HG02623 (cell line): ENCODE data around the gene YPEL3.

ENCODE experiments used
- ATAC-seq: cut with Tn5 transposase; IDR thresholded peaks from one replicate; pipeline ENCODE4 v1.9.1; 2021; ENCODE audit warnings: moderate library complexity; ENCODE audit not compliant: unreplicated experiment

YPEL3 gene

GRCh38 chr16:30075503-30076275, 20.3 kb downstream of the YPEL3 start, which contains the start of gene PPP4C:
Gene PPP4C, plus strand, starts transcription at chr16:30075994. Its CDS starts 384 bp downstream, at chr16:30076378.
- peak; percentile 59 for ATAC-seq

DNA sequence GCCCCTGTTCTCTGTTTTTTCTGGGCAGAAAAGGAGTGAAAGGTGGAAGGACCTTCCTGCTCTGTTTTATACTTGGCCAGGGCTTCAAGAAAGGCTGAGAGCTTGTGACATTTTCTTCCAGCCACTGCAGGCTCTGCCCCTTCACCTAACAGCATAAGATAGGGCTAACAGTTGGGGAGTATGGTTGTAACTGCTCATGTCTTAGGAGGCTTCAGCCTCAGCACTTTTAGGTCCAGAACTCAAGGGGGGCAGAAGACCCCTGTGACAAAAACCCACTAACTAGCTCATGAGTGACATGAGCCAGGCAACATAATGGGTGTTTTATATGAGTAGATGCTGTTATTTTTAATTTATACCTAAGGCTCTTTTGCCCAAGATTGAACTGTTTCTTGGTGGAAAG, 25.5 kb downstream of the YPEL3 start:
- no peak for ATAC-seq

DNA sequence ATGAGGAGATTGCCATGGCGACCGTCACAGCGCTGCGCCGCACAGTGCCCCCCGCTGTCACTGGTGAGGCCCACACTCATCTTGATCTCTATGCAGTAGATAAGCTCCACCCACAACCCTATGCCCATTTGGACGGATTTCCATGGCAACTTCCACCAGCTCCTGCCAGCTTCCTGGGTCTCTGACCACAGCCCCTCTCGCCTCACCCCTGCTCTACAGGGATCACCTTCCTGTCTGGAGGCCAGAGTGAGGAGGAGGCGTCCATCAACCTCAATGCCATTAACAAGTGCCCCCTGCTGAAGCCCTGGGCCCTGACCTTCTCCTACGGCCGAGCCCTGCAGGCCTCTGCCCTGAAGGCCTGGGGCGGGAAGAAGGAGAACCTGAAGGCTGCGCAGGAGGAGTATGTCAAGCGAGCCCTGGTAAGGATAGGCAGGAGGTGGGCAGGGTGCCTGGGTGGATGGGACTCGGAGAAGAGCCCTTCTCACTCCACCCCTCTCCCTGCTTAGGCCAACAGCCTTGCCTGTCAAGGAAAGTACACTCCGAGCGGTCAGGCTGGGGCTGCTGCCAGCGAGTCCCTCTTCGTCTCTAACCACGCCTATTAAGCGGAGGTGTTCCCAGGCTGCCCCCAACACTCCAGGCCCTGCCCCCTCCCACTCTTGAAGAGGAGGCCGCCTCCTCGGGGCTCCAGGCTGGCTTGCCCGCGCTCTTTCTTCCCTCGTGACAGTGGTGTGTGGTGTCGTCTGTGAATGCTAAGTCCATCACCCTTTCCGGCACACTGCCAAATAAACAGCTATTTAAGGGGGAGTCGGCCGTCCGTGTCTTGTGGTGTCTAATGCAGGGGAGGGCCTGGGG, 26.2 kb downstream of the YPEL3 start:
- no peak for ATAC-seq

DNA sequence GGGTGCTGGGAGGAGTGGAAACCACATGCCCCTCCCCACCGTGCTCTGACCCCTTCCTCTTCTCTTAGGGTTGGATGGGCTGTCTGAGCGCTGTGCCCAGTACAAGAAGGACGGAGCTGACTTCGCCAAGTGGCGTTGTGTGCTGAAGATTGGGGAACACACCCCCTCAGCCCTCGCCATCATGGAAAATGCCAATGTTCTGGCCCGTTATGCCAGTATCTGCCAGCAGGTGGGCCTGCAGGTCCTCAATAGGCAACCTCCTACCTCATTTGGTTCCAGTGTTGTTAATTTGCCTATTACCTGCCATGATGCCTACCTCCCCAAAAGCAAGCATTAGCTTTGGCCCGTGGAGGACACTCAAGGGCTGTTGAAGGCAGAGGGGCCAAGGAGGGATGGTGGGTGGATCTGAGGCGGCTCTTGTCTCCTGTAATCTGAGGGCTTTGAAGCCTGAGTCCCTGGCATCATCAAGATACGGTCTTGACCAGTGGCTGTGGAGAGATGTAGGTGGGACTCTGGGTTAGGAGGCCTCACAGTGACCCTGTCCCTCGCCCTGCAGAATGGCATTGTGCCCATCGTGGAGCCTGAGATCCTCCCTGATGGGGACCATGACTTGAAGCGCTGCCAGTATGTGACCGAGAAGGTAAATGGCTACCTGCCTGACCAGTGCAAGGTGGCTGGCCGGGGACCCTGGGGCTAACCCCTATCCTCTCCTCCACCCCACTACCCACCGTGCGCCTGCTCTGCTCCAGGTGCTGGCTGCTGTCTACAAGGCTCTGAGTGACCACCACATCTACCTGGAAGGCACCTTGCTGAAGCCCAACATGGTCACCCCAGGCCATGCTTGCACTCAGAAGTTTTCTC, 27.0 kb downstream of the YPEL3 start:
- no peak for ATAC-seq

DNA sequence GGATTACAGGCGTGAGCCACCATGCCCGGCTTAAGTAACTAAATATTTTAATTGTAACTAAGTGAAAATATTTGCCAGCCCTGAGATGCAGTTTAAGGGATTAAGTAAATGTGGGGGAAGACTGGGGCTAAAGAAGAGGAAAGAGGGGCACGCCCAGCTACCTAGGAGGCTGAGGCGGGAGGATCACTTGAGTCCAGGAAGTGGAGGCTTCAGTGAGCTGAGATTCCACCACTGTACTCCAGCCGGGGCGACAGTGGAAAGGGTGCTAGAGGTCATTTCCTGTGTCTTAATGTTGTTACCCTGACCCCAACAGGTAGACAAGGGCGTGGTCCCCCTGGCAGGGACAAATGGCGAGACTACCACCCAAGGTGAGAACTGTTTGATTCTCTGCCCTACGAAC, 27.7 kb downstream of the YPEL3 start:
- no peak for ATAC-seq

DNA sequence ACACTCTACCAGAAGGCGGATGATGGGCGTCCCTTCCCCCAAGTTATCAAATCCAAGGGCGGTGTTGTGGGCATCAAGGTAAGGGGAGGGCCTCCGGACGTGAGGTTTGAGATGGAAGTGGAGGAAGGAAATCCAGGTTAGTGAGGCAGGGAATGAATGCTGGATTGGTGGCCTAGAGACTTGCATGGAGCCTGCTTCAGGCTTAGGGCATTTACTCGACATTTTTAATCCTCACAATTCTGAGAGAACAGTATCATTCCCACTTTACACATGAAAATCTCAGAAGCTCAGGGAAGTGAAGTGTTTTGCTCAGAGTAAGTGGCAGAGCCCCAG, 28.5 kb downstream of the YPEL3 start:
- ATAC-seq: no peak

GRCh38 chr16:30066761-30067583, 29.0 kb downstream of the YPEL3 start:
- ATAC-seq: no peak

- peak; percentile 1 for ATAC-seq
Observed at GRCh38 chr16:30065943-30066760, 29.9 kb downstream of the YPEL3 start.

DNA sequence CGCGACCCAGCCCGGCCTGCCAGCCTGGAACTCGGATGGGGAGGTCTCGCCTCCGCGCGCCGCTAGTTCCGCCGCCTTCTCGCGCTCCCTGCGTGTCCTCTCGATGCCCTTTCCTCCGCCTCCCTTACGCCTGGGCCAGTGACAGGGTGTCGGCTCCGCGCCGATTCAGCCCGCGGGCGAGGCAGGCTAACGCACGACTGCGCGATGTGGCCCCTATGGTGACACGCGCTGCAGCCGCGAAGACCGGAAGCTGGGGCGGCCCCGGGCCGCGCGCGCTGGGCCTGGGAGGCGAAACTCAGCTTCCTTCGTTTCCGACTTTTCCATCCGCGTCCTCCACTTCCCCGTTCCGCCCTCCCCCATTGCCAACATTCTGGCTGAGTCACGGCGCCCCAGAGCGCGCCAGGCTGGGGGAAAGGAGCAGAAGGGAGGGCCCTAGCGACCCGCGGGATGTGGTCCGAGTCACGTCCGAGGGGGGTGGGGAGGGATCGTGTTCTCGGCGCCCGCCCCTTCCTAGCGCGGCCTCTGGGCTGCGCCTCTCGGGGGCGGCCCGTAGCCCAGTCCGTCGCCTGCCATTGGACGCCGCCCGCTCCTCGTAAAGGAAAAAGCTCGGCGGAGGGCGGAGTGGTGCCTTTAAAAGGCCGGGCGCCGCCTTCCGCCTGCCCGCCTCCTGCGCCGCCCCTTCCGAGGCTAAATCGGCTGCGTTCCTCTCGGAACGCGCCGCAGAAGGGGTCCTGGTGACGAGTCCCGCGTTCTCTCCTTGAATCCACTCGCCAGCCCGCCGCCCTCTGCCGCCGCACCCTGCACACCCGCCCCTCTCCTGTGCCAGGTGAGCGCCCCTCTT, 30.7 kb downstream of the YPEL3 start, which contains the start of gene ALDOA:
ALDOA (plus strand) TSS at position 659 of the 841 bp plus-strand sequence. CDS start 1,138 bp downstream, outside the sequence.
- ATAC-seq: peak; percentile 73

DNA sequence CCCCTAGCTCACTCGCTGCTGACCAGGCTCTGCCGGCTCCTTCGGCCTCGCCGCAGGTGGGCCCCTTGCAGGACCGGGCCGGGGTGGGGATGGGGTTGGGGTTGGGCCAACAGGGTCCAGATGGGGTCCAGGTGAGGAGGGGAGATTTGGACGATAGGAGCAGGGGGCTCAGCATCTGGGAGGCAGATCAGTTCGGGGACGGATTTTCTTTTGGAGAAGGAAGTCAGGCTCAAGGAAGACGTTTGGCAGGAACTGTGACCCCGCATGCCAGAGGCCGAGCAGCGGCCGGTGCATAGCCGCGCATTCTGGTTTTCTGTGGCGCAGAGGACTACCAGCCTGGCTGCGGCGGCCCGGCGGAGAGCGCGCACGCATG, 31.3 kb downstream of the YPEL3 start:
- ATAC-seq: no peak

DNA sequence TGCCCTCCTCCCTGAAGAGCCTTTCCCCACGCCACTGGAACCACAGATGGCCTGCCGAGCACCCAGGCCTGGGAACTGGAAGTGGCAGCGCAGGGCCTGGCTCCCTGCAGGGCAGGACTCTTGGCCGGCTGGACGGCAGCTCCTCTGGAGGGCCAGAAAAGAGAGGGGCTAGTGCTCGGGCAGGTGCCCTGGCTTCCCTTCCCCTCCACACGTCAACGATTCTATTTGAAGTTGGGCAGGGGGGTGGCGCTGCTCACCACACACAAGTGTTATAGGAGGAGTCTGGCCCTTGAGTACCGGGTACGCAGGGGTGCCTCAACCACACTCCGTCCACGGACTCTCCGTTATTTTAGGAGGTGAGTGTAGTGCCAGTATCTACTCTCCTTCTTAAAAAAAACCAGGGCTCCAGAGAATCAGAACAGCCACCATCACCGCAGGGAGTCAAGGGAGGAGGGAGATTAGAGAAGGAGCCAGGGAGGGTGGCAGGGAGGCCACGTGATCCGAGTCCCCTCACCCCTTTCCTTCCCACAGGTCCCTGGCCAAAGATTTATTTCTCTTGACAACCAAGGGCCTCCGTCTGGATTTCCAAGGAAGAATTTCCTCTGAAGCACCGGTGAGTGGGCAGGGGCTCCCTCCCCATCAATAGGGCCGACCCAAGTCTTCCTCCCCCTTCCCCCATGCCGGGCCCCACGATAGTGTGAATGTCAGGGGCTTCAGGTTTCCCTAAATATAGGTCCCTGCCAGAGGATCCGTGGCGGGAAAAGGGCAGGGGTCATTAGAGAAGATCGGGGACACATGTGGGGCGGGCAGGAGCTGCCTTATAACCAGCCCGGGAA, 31.9 kb downstream of the YPEL3 start:
- no peak for ATAC-seq

DNA sequence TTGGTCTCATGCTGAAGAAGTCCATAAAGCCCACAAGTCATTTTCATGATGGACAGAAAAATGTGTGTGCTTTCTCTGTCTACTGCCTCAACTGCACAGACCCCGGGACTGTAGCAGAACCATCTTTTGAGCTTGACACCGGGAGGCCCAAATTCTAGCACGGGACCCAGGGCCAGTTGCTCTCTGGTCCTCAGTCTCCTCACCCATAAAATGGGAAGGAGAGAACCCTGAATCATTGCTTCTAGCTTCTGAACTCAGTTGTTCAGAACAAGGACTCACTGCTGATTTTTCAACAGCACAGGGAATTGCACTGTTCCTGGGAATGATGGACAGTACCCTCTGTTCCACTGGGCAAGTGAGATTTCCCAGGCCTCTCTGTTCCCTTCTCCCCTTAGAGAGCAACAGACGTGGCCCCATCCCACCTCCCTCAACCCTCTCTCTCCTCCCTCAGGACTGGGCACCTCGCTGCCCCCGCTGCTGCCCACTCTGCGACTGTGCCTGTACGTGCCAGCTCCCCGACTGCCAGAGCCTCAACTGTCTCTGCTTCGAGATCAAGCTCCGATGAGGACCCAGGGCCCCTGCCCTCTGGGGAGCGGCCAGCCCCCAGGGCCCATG, 32.6 kb downstream of the YPEL3 start:
- ATAC-seq: no peak

GRCh38 chr16:30060836-30061554, 35.0 kb downstream of the YPEL3 start:
- no peak for ATAC-seq

DNA sequence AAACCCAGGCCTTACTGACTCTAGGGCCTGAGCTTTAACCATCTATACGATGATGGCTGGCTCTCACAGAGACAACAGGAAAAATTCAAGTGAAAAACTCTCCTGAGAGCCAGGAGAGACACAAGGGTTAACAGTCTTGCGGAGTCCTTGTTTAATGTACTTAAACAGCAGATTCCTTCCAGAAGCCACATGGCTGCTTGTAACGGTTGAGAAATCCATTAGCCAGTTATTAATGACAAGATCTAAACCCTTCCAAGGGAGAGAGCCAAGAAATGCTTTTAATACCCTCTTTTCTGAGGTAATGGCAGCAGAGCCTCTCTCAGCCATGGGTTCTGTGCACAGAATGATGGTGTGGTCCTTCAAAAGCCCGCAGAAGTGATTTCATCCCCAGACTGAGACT, 35.7 kb downstream of the YPEL3 start:
- ATAC-seq: no peak

GRCh38 chr16:30054959-30055553, 41.0 kb downstream of the YPEL3 start:
- ATAC-seq: no peak

DNA sequence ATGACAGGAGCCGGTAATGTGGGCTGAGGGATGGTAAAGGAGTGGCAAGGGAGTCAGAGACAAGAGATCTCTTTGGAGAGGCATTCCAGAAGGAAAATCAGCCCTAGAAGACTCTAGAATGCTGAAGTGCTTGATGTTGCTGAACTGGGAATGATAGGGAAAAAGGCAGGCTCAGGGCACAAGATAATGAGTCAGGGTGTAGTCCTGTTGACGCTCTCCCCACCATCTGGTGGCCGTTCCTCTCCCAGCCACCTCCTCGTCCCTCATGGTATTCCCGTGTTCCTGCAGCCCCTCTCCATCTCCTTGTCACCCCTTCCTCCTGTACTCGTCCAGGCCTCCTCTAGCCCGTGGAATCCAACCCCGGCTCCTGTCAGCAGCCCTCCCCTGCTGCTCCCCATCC, 41.6 kb downstream of the YPEL3 start:
- ATAC-seq: no peak
